IMR-90 (cell line): Measurements from ENCODE around the gene HIVEP1. TPM values are rescaled to one million over a fixed set of nuclear protein-coding genes. Genes with fewer than 3 reads are reported as not detected.
A peak's percentile ranks its signal among the peaks of the same experiment; 100 is the strongest.

ENCODE experiments used
- ATAC-seq: fragments of 200-7000 bp; cut with Tn5 transposase; 2 replicates; pipeline ENCODE4 v1.9.1; 2020; ENCODE audit warnings: low read depth, mild to moderate bottlenecking, moderate library complexity
- BruUV-seq: library from RNA; stranded (reverse); fragments of 400-500 nt; replicated peaks from 2 replicates; lab custom pipeline; 2021; lab: Mats Ljungman, UMichigan
- CTCF ChIA-PET: fragments of 300-600 bp; formaldehyde crosslinking; extraction: SDS; loops from one replicate; lab custom pipeline; 2021; ENCODE audit warnings: antibody characterized with exemption; lab: Yijun Ruan, JAX
- POLR2A ChIA-PET: fragments of 300-600 bp; sonication (Branson Sonifier 250); formaldehyde crosslinking; loops from one replicate; lab custom pipeline; 2022; ENCODE audit warnings: antibody characterized with exemption; ENCODE audit not compliant: unreplicated experiment; lab: Charles Lee
- DNase-seq: peaks from one replicate; pipeline ENCODE4 v3.0.0; 2013
- H2AFZ ChIP-seq: replicated peaks from 2 replicates; pipeline ENCODE3; 2013; ENCODE audit warnings: low read length, mild to moderate bottlenecking; ENCODE audit not compliant: poor library complexity
- H2AK5ac ChIP-seq: 2 replicates; pipeline ENCODE4 v1.6.1; 2013; ENCODE audit warnings: low read depth, low read length, inconsistent platforms
- H2AK9ac ChIP-seq: replicated peaks from 2 replicates; pipeline ENCODE3; 2013; ENCODE audit warnings: mild to moderate bottlenecking, low read depth, low read length, moderate library complexity; ENCODE audit not compliant: poor library complexity
- H2BK120ac ChIP-seq: 2 replicates; pipeline ENCODE4 v1.6.1; 2013; ENCODE audit warnings: low read depth, low read length, inconsistent platforms
- H2BK15ac ChIP-seq: 3 replicates; pipeline ENCODE4 v1.6.1; 2013; ENCODE audit warnings: low read depth, low read length, inconsistent platforms
- H2BK20ac ChIP-seq: 2 replicates; pipeline ENCODE4 v1.6.1; 2013; ENCODE audit warnings: low read depth, mild to moderate bottlenecking, inconsistent platforms, low read length, moderate library complexity
- H2BK5ac ChIP-seq: 2 replicates; pipeline ENCODE4 v1.6.1; 2013; ENCODE audit warnings: mild to moderate bottlenecking, low read depth, low read length, inconsistent platforms; ENCODE audit not compliant: poor library complexity, severe bottlenecking
- H3K14ac ChIP-seq: replicated peaks from 2 replicates; pipeline ENCODE4 v1.6.1; 2013; ENCODE audit warnings: low read depth, low read length, inconsistent platforms
- H3K18ac ChIP-seq: 2 replicates; pipeline ENCODE4 v1.6.1; 2013; ENCODE audit warnings: low read depth, low read length, control low read depth
- H3K23ac ChIP-seq: 2 replicates; pipeline ENCODE4 v1.6.1; 2013; ENCODE audit warnings: low read depth, low read length, inconsistent platforms
- H3K27ac ChIP-seq: 2 replicates; pipeline ENCODE4 v1.5.1; 2013; ENCODE audit warnings: mild to moderate bottlenecking, control low read depth, low read length; ENCODE audit not compliant: insufficient read depth
- H3K27me3 ChIP-seq: 2 replicates; pipeline ENCODE4 v1.6.1; 2013; ENCODE audit warnings: low read length; ENCODE audit not compliant: control insufficient read depth, insufficient read depth
- H3K36me3 ChIP-seq: 2 replicates; pipeline ENCODE4 v1.6.1; 2013; ENCODE audit warnings: low read length, mixed read lengths; ENCODE audit not compliant: control insufficient read depth, insufficient read depth
- H3K4ac ChIP-seq: 2 replicates; pipeline ENCODE4 v1.6.1; 2013; ENCODE audit warnings: low read depth, low read length, inconsistent platforms
- H3K4me1 ChIP-seq: 2 replicates; pipeline ENCODE4 v1.6.1; 2013; ENCODE audit warnings: low read length, mixed read lengths; ENCODE audit not compliant: control insufficient read depth, insufficient read depth
- H3K4me2 ChIP-seq: 2 replicates; pipeline ENCODE4 v1.6.1; 2013; ENCODE audit warnings: low read depth, mild to moderate bottlenecking, control low read depth, low read length, moderate library complexity
- H3K4me3 ChIP-seq: 2 replicates; pipeline ENCODE4 v1.5.1; 2013; ENCODE audit warnings: low read depth, mild to moderate bottlenecking, control low read depth, low read length, moderate library complexity; ENCODE audit not compliant: insufficient read depth
- H3K56ac ChIP-seq: 2 replicates; pipeline ENCODE4 v1.6.1; 2013; ENCODE audit warnings: low read length, inconsistent platforms; ENCODE audit not compliant: insufficient read depth; ENCODE audit errors: extremely low read depth
- H3K79me1 ChIP-seq, 2 experiments: 2 replicates each; pipeline ENCODE4 v1.6.1; 2013; ENCODE audit warnings: low read length in 2 of 2, inconsistent platforms in 1 of 2, low read depth in 1 of 2
- H3K9ac ChIP-seq: 2 replicates; pipeline ENCODE4 v1.6.1; 2013; ENCODE audit warnings: low read depth, low read length, control low read depth
- H3K9me1 ChIP-seq: 2 replicates; pipeline ENCODE4 v1.6.1; 2013; ENCODE audit warnings: low read length, inconsistent platforms; ENCODE audit not compliant: insufficient read depth
- H3K9me3 ChIP-seq: 2 replicates; pipeline ENCODE4 v1.6.1; 2013; ENCODE audit warnings: low read length; ENCODE audit not compliant: control insufficient read depth, insufficient read depth
- H4K20me1 ChIP-seq: 2 replicates; pipeline ENCODE4 v1.6.1; 2013; ENCODE audit warnings: low read length, inconsistent platforms; ENCODE audit not compliant: insufficient read depth
- H4K5ac ChIP-seq: 2 replicates; pipeline ENCODE4 v1.6.1; 2013; ENCODE audit warnings: mild to moderate bottlenecking, low read depth, low read length, control low read depth
- H4K8ac ChIP-seq, 2 experiments: 2 replicates each; pipeline ENCODE4 v1.6.1; 2013; ENCODE audit warnings: low read depth in 2 of 2, low read length in 2 of 2, control low read depth in 1 of 2, inconsistent platforms in 1 of 2
- H4K91ac ChIP-seq: 2 replicates; pipeline ENCODE4 v1.6.1; 2013; ENCODE audit warnings: low read depth, low read length, inconsistent platforms; ENCODE audit not compliant: insufficient read depth
- BHLHE40 ChIP-seq: fragments of 150-350 bp; IDR thresholded peaks from 2 replicates; pipeline ENCODE4 v1.6.1; 2016; ENCODE audit warnings: mild to moderate bottlenecking, low read depth, low read length
- USF2 ChIP-seq: fragments of 150-350 bp; IDR thresholded peaks from 2 replicates; pipeline ENCODE4 v1.6.1; 2017; ENCODE audit warnings: mild to moderate bottlenecking, antibody characterized with exemption, low read length, low read depth
- WGBS, 2 experiments: methylation state at CpG; one replicate each; pipeline versions ENCODE4 v1.1.5 to v1.1.7; 2013; ENCODE audit warnings: missing lambda C conversion rate in 2 of 2; ENCODE audit not compliant: insufficient read length in 1 of 2; ENCODE audit errors: extremely low coverage in 2 of 2; 5-methylcytosine and 5-hydroxymethylcytosine counted together
- dilution Hi-C: fragments of 300-500 bp; cut with HindIII; formaldehyde crosslinking; loops from one replicate; pipeline ENCODE4 v1.14.3; 2018; ENCODE audit warnings: low sequenced_read_pairs; ENCODE audit not compliant: unreplicated experiment
- in situ Hi-C: fragments of 300-500 bp; cut with MboI; formaldehyde crosslinking; loops from 3 replicates; pipeline ENCODE4 v1.14.3; 2019; ENCODE audit warnings: low sequenced_read_pairs, inconsistent platforms, mixed read lengths
- intact Hi-C: fragments of 100-400 bp; cut with micrococcal nuclease; formaldehyde crosslinking; loops from 2 replicates; pipeline ENCODE4 v1.10.0; 2022
- polyA plus RNA-seq, 3 experiments: library from polyadenylated mRNA; depleted of rRNA; stranded (reverse); fragments of >200 nt; gene quantifications; 2 replicates each; pipeline ENCODE4 v1.2.3, GENCODE V29; 2012; ENCODE audit warnings: low replicate concordance in 1 of 3
- total RNA-seq: library from RNA; depleted of rRNA; stranded (reverse); fragments of >200 nt; gene quantifications from 2 replicates; pipeline ENCODE4 v1.2.3, GENCODE V29; 2012

HIVEP1 gene
- total and polyA plus RNA-seq, 2 of the 4 experiments (the other 2 are of a cell fraction): 13.0 to 17.2 TPM

DNA sequence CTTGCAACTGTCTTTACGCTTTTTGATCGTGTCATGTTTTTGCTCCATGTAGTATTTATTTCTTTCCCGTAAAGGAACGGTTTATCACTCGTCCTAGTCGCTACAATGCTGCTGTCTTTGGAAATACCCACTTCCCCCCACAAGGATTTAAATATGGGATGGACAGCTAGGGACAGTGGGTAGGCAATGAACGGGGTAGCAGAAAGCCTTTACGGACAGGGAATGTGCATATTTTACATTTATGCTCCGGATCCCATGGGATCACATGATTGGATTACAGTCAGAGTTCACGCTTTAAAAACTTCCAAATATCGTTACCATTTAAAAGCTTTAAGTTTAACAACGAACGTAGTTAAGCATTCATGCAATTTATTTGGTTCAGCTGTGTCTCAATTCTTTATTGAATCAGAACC, 1.2 kb downstream of the HIVEP1 start:
- peak overlapping the region; percentile 95 for H3K9ac ChIP-seq
- ATAC-seq: no peak
- peak overlapping the region; percentile 89 for H2AFZ ChIP-seq
- peak overlapping the region; percentile 76 for H3K18ac ChIP-seq
- in situ Hi-C loops (loop anchor here (10.0 kb wide), 1 partner anchor 429 kb away; no protein-coding TSS in a partner anchor), intact Hi-C loops (loop anchor here (1.0 to 5.0 kb wide), 5 partner anchors 96 to 592 kb away; no protein-coding TSS in a partner anchor), dilution Hi-C loops (no loop called here)
- no peaks in the 10 kb centered on the region for H3K9me1 ChIP-seq
- peak overlapping the region; percentile 89 for H3K4me2 ChIP-seq
- H3K4ac ChIP-seq: peak overlapping the region; percentile 87
- peaks cover 2% of the 10 kb centered on the region; the same call in 1 of the 2 replicates for H3K9me3 ChIP-seq
- H2BK15ac ChIP-seq: peak overlapping the region; percentile 23; the same call in 1 of the 3 replicates
- H3K56ac ChIP-seq: peak overlapping the region; percentile 92
- peak overlapping the region; percentile 90 for H2BK5ac ChIP-seq
- peaks cover 16 to 38% of the 10 kb centered on the region in 2 experiments for H3K79me1 ChIP-seq
- H4K5ac ChIP-seq: peak overlapping the region; percentile 9; the same call in 1 of the 2 replicates
- H3K23ac ChIP-seq: peak overlapping the region; percentile 92
- WGBS, 2 experiments: no CpG with 5 or more reads among the region's 13 CpGs
- peak overlapping the region; percentile 75 for H2BK20ac ChIP-seq
- peak overlapping the region; percentile 87 for H3K27ac ChIP-seq
- ChIA-PET POLR2A (no interaction called here), CTCF (interaction anchor here (0.6 to 3.1 kb wide), 4 partner anchors 82 to 398 kb away, joined by 3 to 11 read pairs (median 6); partner anchors contain the start of gene EDN1)
- peak overlapping the region; percentile 76 for H3K4me3 ChIP-seq
- peak overlapping the region in 1 of 2 experiments; percentile 70; a peak in 2 of 4 replicates for H4K8ac ChIP-seq
- no peaks in the 10 kb centered on the region for H3K27me3 ChIP-seq
- peak overlapping the region; percentile 51; the same call in 1 of the 2 replicates for H2AK5ac ChIP-seq
- H2BK120ac ChIP-seq: peak overlapping the region; percentile 84
- peaks cover 5% of the 10 kb centered on the region; the same call in 1 of the 2 replicates for H4K20me1 ChIP-seq
- H3K14ac ChIP-seq: peak overlapping the region; percentile 96
- H2AK9ac ChIP-seq: peak overlapping the region; percentile 95
- peak overlapping the region; percentile 29 for H4K91ac ChIP-seq
- H3K4me1 ChIP-seq: no peaks in the 10 kb centered on the region; the same call in 1 of the 2 replicates
- no peak for DNase-seq
- TF ChIP-seq USF2 (peak; percentile 40; the same call in 1 of the 2 replicates), BHLHE40 (no peak)
- BruUV-seq: no TSS peak
- peaks cover 12% of the 10 kb centered on the region for H3K36me3 ChIP-seq
